CD4-positive, CD25-positive, alpha-beta regulatory T cell (primary cell): ENCODE measurements around the gene LDB2. TPM values are rescaled to one million over a fixed set of nuclear protein-coding genes. Genes with fewer than 3 reads are reported as not detected.
A peak's percentile ranks its signal among the peaks of the same experiment; 100 is the strongest.

Experiments
- ATAC-seq, 2 donors: fragments of 150-1000 bp; cut with Tn5 transposase; one replicate each; pipeline ENCODE4 v1.10.0; 2021; ENCODE audit warnings: low read depth in 2 of 2, moderate number of reproducible peaks in 2 of 2, moderate library complexity in 1 of 2
- DNase-seq, 3 donors: peaks; one replicate each; pipeline versions ENCODE4 v3.0.0 to v3.0.0-alpha.2; 2012 to 2022; ENCODE audit warnings: mixed read lengths in 1 of 3
- H3K27ac ChIP-seq: one replicate; pipeline ENCODE4 v1.7.0; 2013; ENCODE audit warnings: mild to moderate bottlenecking, low read length; ENCODE audit not compliant: insufficient read depth, poor library complexity, severe bottlenecking
- H3K27me3 ChIP-seq: one replicate; pipeline ENCODE4 v1.7.0; 2013; ENCODE audit warnings: low read length; ENCODE audit not compliant: control insufficient read depth, insufficient read depth
- H3K36me3 ChIP-seq: one replicate; pipeline ENCODE4 v1.7.0; 2013; ENCODE audit warnings: mild to moderate bottlenecking, low read length, moderate library complexity; ENCODE audit not compliant: control insufficient read depth, insufficient read depth
- H3K4me1 ChIP-seq: 2 replicates; pipeline ENCODE4 v1.7.0; 2013; ENCODE audit warnings: mild to moderate bottlenecking, low read length; ENCODE audit not compliant: insufficient read depth, control insufficient read depth, poor library complexity, severe bottlenecking
- H3K4me3 ChIP-seq: one replicate; pipeline ENCODE4 v1.7.0; 2013; ENCODE audit warnings: low read depth, mild to moderate bottlenecking, low read length, moderate library complexity
- H3K9me3 ChIP-seq, 2 experiments: 1 replicate in 1 of 2; 2 replicates in 1 of 2; pipeline ENCODE4 v1.7.0; 2013; ENCODE audit warnings: low read length in 2 of 2, mild to moderate bottlenecking in 1 of 2, moderate library complexity in 1 of 2; ENCODE audit not compliant: control insufficient read depth in 2 of 2
- H3K27ac Mint-ChIP-seq, 3 donors: one replicate each; pipeline ENCODE4 v1.8.0; 2020 to 2022; ENCODE audit warnings: mild to moderate bottlenecking in 3 of 3, mixed read lengths in 3 of 3, moderate library complexity in 2 of 3
- H3K27me3 Mint-ChIP-seq: one replicate; pipeline ENCODE4 v1.8.0; 2022; ENCODE audit warnings: mild to moderate bottlenecking, mixed read lengths
- H3K36me3 Mint-ChIP-seq: one replicate; pipeline ENCODE4 v1.8.0; 2020; ENCODE audit warnings: mixed read lengths
- H3K4me1 Mint-ChIP-seq, 4 donors: one replicate each; pipeline ENCODE4 v1.8.0; 2020 to 2022; ENCODE audit warnings: mixed read lengths in 4 of 4, mild to moderate bottlenecking in 1 of 4
- H3K4me3 Mint-ChIP-seq, 4 donors: one replicate each; pipeline ENCODE4 v1.8.0; 2020 to 2022; ENCODE audit warnings: mild to moderate bottlenecking in 4 of 4, mixed read lengths in 4 of 4, moderate library complexity in 3 of 4
- H3K9me3 Mint-ChIP-seq, 7 donors: one replicate each; pipeline ENCODE4 v1.8.0; 2020 to 2022; ENCODE audit warnings: mixed read lengths in 7 of 7, mild to moderate bottlenecking in 3 of 7, moderate library complexity in 2 of 7
- polyA plus RNA-seq, 4 donors: library from polyadenylated mRNA; unstranded; fragments of 300-500 nt; fragmentation: Illumina TruSeq; gene quantifications; one replicate each; pipeline ENCODE4 v1.2.3, GENCODE V29; 2021
- total RNA-seq: library from RNA; stranded (reverse); gene quantifications from one replicate; pipeline ENCODE4 v1.2.3, GENCODE V29; 2022

LDB2 gene
- total and polyA plus RNA-seq, 5 donors from 2014 or later = not detected

GRCh38 chr4:16896881-16897750 is 1.3 kb downstream of the LDB2 start:
- Mint-ChIP-seq H3K9me3 (peaks cover 0 to 2% (median 0%) of the 10 kb centered on the region in 7 donors), H3K4me1 (peaks cover 0 to 9% (median 3%) of the 10 kb centered on the region in 4 donors), H3K36me3 (no peaks in the 10 kb centered on the region), H3K4me3 (no peak overlapping the region), H3K27ac (no peak overlapping the region), H3K27me3 (peaks cover 7% of the 10 kb centered on the region)
- Histone ChIP-seq H3K4me1 (no peaks in the 10 kb centered on the region), H3K36me3 (no peaks in the 10 kb centered on the region), H3K4me3 (no peak overlapping the region), H3K9me3 (no peaks in the 10 kb centered on the region), H3K27me3 (no peaks in the 10 kb centered on the region), H3K27ac (no peak overlapping the region)
- DNase-seq = no peak
- ATAC-seq = no peak

- Histone ChIP-seq H3K27me3 (no peaks in the 10 kb centered on the region), H3K4me1 (no peaks in the 10 kb centered on the region), H3K36me3 (no peaks in the 10 kb centered on the region), H3K27ac (no peak overlapping the region), H3K4me3 (no peak overlapping the region), H3K9me3 (no peaks in the 10 kb centered on the region)
- H3K4me1 Mint-ChIP-seq = peaks cover 0 to 20% (median 8%) of the 10 kb centered on the region in 4 donors
- DNase-seq = no peak
- H3K27ac Mint-ChIP-seq = no peak overlapping the region
- peaks cover 0 to 4% (median 0%) of the 10 kb centered on the region in 7 donors for H3K9me3 Mint-ChIP-seq
- no peak overlapping the region for H3K4me3 Mint-ChIP-seq
- H3K36me3 Mint-ChIP-seq = no peaks in the 10 kb centered on the region
- peaks cover 7% of the 10 kb centered on the region for H3K27me3 Mint-ChIP-seq
- no peak for ATAC-seq
Measured at GRCh38 chr4:16894406-16894805, 4.0 kb downstream of the LDB2 start.

GRCh38 chr4:16893141-16893651 is 5.2 kb downstream of the LDB2 start:
- ATAC-seq (no peak), DNase-seq (no peak)
- no peak overlapping the region for H3K27ac ChIP-seq

GRCh38 chr4:16890651-16891050 is 7.8 kb downstream of the LDB2 start:
- no peaks in the 10 kb centered on the region for H3K27me3 Mint-ChIP-seq
- H3K36me3 Mint-ChIP-seq = no peaks in the 10 kb centered on the region
- Histone ChIP-seq H3K36me3 (no peaks in the 10 kb centered on the region), H3K9me3 (no peaks in the 10 kb centered on the region), H3K27ac (no peak overlapping the region), H3K4me3 (no peak overlapping the region), H3K4me1 (no peaks in the 10 kb centered on the region), H3K27me3 (no peaks in the 10 kb centered on the region)
- H3K4me1 Mint-ChIP-seq = peaks cover 0 to 20% (median 8%) of the 10 kb centered on the region in 4 donors
- no peak overlapping the region for H3K4me3 Mint-ChIP-seq
- H3K27ac Mint-ChIP-seq = no peak overlapping the region
- peak in 1 of 3 donors; percentile 3 for DNase-seq
- peaks cover 0 to 4% (median 0%) of the 10 kb centered on the region in 7 donors for H3K9me3 Mint-ChIP-seq
- ATAC-seq = no peak

More at GRCh38 chr4:16893141-16893651, 5.2 kb downstream of the LDB2 start:
- H3K36me3 ChIP-seq = no peaks in the 10 kb centered on the region
- Mint-ChIP-seq H3K4me1 (peaks cover 0 to 20% (median 8%) of the 10 kb centered on the region in 4 donors), H3K36me3 (no peaks in the 10 kb centered on the region), H3K9me3 (peaks cover 0 to 4% (median 0%) of the 10 kb centered on the region in 7 donors), H3K4me3 (no peak overlapping the region), H3K27ac (no peak overlapping the region), H3K27me3 (peaks cover 7% of the 10 kb centered on the region)
- H3K27me3 ChIP-seq = no peaks in the 10 kb centered on the region
- H3K4me1 ChIP-seq = no peaks in the 10 kb centered on the region
- no peaks in the 10 kb centered on the region for H3K9me3 ChIP-seq
- H3K4me3 ChIP-seq = no peak overlapping the region

- H3K27me3 Mint-ChIP-seq = no peaks in the 10 kb centered on the region
- no peaks in the 10 kb centered on the region for H3K9me3 ChIP-seq
- DNase-seq (no peak), ATAC-seq (no peak)
- H3K4me1 Mint-ChIP-seq = peaks cover 0 to 20% (median 8%) of the 10 kb centered on the region in 4 donors
- no peaks in the 10 kb centered on the region for H3K4me1 ChIP-seq
- no peak overlapping the region for H3K27ac ChIP-seq
- no peak overlapping the region for H3K27ac Mint-ChIP-seq
- H3K4me3 Mint-ChIP-seq = no peak overlapping the region
- no peak overlapping the region for H3K4me3 ChIP-seq
- H3K36me3 ChIP-seq = no peaks in the 10 kb centered on the region
- no peaks in the 10 kb centered on the region for H3K36me3 Mint-ChIP-seq
- peaks cover 0 to 4% (median 0%) of the 10 kb centered on the region in 7 donors for H3K9me3 Mint-ChIP-seq
- H3K27me3 ChIP-seq = no peaks in the 10 kb centered on the region
Measured at GRCh38 chr4:16889945-16890344, 8.5 kb downstream of the LDB2 start.

GRCh38 chr4:16887887-16888286 is 10.6 kb downstream of the LDB2 start:
- Histone ChIP-seq H3K36me3 (no peaks in the 10 kb centered on the region), H3K4me3 (no peak overlapping the region), H3K27ac (no peak overlapping the region), H3K27me3 (no peaks in the 10 kb centered on the region), H3K9me3 (no peaks in the 10 kb centered on the region), H3K4me1 (no peaks in the 10 kb centered on the region)
- peaks cover 4 to 16% (median 6%) of the 10 kb centered on the region in 4 donors for H3K4me1 Mint-ChIP-seq
- H3K36me3 Mint-ChIP-seq = no peaks in the 10 kb centered on the region
- H3K9me3 Mint-ChIP-seq = peaks cover 0 to 7% (median 0%) of the 10 kb centered on the region in 7 donors
- no peak for ATAC-seq
- no peak overlapping the region for H3K27ac Mint-ChIP-seq
- no peaks in the 10 kb centered on the region for H3K27me3 Mint-ChIP-seq
- H3K4me3 Mint-ChIP-seq = no peak overlapping the region
- DNase-seq = no peak

- H3K4me3 ChIP-seq = no peak overlapping the region
- Mint-ChIP-seq H3K36me3 (no peaks in the 10 kb centered on the region), H3K9me3 (peaks cover 0 to 4% (median 3%) of the 10 kb centered on the region in 7 donors), H3K27me3 (no peaks in the 10 kb centered on the region), H3K4me1 (peaks cover 0 to 4% (median under 1%) of the 10 kb centered on the region in 4 donors), H3K27ac (no peak overlapping the region), H3K4me3 (no peak overlapping the region)
- H3K9me3 ChIP-seq = no peaks in the 10 kb centered on the region
- no peaks in the 10 kb centered on the region for H3K27me3 ChIP-seq
- DNase-seq = no peak
- no peak for ATAC-seq
- H3K4me1 ChIP-seq = no peaks in the 10 kb centered on the region
- H3K36me3 ChIP-seq = no peaks in the 10 kb centered on the region
- no peak overlapping the region for H3K27ac ChIP-seq
Measured at GRCh38 chr4:16884673-16885460, 13.6 kb downstream of the LDB2 start.
